COLO829 (cell line): ENCODE data around the gene CADM2.

Experiments used
- DNase-seq: peaks from one replicate; pipeline ENCODE4 v3.0.0; 2012; ENCODE audit warnings: low spot score

CADM2 gene

DNA sequence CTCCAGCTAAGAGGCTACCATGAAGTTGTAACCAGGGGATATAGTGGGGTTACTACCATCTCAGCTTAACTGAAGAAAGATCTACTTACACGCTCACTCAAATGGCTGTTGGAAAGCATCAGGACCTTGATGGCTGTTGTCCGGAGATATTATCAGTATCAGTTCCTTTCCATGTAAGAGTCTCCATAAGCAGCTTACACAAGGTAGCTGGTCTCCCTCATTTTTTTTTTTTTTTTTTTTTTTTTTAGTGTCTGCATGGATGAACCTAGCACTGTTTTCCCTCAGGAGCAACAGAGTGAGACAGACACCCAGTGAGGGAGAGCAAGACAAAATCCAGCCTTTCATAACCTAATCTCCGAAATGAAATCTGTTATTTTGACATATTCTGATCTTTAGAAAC is 230.9 kb downstream of the CADM2 start:
- no peak for DNase-seq

DNA sequence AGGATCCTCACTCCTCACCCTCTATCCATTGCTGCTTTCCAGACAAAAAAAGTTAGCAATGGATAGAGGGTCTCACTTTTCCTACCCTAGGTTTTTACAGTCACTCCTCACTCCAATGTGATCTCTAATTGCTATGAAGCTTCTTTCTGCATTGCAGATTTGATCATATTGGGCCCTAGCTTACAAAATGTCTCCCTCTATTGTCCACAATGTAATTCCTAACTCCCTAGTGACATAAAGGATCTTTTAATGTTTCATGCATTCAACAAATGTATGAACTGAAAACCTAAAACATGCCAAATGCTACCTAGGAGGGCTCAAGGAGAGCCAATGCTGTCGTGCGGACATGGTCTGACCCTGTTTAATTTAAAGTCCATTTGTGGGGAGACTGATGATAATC is 234.8 kb downstream of the CADM2 start:
- DNase-seq: no peak

- DNase-seq: no peak
Measured at GRCh38 chr3:85208650-85209049, 249.9 kb downstream of the CADM2 start.

GRCh38 chr3:85210540-85210939 is 251.8 kb downstream of the CADM2 start:
- DNase-seq: no peak

GRCh38 chr3:85228966-85229365 is 270.2 kb downstream of the CADM2 start:
- no peak for DNase-seq

DNA sequence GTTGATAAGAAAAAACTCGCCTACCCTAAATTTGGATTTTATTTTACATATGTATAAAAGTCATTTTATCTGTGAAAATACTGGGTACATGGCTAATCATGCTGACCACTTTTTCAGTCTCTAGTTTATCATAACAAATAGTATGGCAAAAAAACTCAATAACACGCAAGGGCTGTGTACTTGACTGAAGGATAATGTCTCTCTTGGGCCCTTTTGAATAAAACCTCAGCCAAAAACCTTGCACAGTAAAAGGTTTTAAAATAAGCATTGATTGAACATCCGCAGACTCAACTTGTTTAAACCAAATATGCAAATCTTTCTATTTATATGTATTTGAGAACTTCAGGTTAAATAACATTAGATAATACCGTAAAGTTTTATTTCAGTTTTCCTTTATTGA is 285.3 kb downstream of the CADM2 start:
- DNase-seq: no peak

- no peak for DNase-seq
Measured at GRCh38 chr3:85244519-85244918, 285.7 kb downstream of the CADM2 start.

DNA sequence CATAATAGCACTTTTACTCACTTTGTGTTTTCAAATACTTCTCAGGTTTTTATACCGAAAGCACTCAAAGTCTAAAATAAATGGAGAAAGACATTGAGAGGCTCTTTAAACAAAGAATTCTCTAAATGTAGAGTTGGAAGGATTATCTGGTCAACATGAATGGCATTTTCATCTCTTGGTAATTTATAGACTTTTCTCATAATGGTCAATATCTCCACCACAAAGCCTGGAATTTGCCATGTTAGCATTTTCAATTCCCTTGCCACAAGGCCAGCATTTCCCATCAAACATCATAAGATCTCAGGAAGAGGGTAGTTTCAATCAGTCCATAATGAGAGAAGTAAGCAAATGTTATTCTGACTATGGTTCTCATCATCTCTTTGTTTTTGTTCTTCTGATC is 293.0 kb downstream of the CADM2 start:
- no peak for DNase-seq

DNA sequence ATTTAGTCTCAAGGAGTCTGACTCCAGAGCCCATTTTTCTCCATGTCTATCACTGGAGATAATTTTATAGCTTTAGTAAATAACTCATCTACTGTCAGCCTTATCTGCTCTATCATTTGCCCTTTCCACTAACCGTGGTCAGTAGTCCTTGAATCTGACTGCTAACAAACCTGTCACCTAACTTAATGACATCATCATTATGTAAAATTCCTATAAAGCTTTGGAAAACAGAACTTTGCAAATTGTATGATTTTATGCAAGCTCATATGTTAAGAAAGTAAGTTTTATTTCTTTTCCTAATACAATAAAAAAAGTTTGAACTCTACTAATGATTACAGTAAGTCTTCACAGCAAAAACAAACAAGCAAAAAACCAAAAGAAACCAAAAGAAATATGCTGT is 293.9 kb downstream of the CADM2 start:
- no peak for DNase-seq

DNA sequence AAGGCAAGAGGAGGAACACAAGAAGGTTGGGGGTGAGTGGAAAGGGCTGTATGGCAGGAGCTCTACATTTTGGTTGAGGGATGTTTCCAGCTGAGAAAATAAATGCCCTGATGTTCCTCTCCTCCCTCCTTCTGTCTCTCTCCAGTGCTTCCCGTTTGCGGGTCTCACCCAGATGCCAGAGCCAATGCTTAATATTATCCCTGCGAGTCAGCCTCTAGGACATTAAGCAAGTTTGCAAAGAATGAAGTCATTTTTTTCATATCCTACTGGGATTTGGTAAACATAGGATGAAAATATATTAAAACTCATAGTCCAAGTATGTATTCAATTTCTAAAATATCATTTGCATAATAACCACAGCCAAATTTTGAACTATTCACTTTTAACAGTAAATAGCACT is 295.9 kb downstream of the CADM2 start:
- no peak for DNase-seq

GRCh38 chr3:85255949-85256348 is 297.2 kb downstream of the CADM2 start:
- no peak for DNase-seq

DNA sequence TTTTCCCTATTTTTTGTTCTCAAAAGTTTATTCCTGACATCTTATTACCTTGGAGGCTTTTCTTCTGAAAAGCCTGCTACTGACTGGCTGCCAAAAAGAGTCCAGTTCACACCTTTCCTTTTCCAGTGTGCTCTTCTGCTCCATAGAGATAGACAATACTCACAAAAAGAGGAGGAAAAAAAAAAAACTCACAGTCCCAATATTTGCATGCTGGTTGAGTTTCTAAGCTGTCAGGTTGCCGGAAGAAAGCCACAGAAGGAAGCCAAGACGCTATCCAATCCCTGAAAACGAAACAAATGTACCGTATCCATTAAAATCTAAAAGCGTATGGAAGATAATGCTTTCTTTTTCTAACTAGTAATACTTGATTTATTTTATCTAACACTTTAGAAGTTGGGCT is 299.5 kb downstream of the CADM2 start:
- DNase-seq: no peak

DNA sequence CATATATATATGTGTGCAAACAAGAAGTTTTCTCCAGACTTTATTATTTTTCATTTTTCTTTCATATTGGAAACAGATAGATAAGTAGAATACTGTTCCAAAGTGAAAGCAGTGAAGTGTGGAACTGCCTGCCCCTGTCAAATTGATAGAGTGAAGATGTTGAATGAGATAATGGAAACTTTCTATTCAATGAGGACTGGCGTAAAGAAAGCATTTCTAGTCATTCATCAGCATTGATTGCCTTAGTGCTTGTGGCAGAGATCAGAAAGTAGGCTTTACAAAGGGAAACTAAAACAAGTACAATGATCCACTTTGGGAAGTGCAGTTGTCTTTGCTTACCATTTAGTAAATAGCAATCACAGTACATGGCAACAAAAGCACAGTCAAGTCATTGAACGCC is 300.0 kb downstream of the CADM2 start:
- DNase-seq: no peak

DNA sequence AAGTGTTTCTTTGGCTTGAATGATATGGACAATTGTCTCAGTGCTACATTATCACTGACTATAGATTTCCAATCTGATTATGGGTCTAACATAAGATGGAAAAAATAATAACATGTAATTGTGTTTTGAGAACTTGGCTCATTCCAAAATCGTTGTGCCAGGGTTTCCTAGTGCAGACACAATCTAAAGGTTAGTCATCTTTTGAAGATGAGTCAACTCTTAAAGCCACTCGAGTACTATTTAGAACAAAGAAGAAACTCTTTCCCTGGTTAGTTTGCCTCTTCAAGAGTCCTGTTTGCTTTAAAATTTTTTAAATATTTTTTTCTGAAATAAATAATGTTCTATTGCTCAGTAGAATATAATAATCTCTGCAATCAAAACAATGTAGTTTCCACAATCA is 301.0 kb downstream of the CADM2 start:
- no peak for DNase-seq

GRCh38 chr3:85264381-85264780 is 305.6 kb downstream of the CADM2 start:
- DNase-seq: no peak

GRCh38 chr3:85270488-85270887 is 311.7 kb downstream of the CADM2 start:
- DNase-seq: no peak

- DNase-seq: no peak
Measured at GRCh38 chr3:85271911-85272310, 313.1 kb downstream of the CADM2 start.

GRCh38 chr3:85288257-85288656 is 329.5 kb downstream of the CADM2 start:
- no peak for DNase-seq

GRCh38 chr3:85297291-85297690 is 338.5 kb downstream of the CADM2 start:
- DNase-seq: no peak

- DNase-seq: no peak
Measured at GRCh38 chr3:85298032-85298431, 339.2 kb downstream of the CADM2 start.

- DNase-seq: no peak
Measured at GRCh38 chr3:85303156-85303555, 344.4 kb downstream of the CADM2 start.

- DNase-seq: no peak
Measured at GRCh38 chr3:85304360-85304964, 345.7 kb downstream of the CADM2 start.

GRCh38 chr3:85312331-85312730 is 353.5 kb downstream of the CADM2 start:
- no peak for DNase-seq

GRCh38 chr3:85313380-85313779 is 354.6 kb downstream of the CADM2 start:
- DNase-seq: no peak

- DNase-seq: no peak
Measured at GRCh38 chr3:85316252-85316651, 357.5 kb downstream of the CADM2 start.
